GM13977 (cell line): ENCODE data around the gene TSPAN32.
"Not testable (repeated sequence)": the region's sequence is repeated elsewhere in the genome, so short reads cannot be mapped to it uniquely, and the experiment has no call there.

Experiments
- DNase-seq: peaks from one replicate; pipeline ENCODE4 v3.0.0; 2012; ENCODE audit warnings: low spot score
- in situ Hi-C: fragments of 300-500 bp; cut with MboI; formaldehyde crosslinking; loops from one replicate; pipeline ENCODE4 v1.12.0; 2022; ENCODE audit warnings: low sequenced_read_pairs, low pct_unique_long_range_greater_than_20kb, mixed read lengths, inconsistent platforms; ENCODE audit not compliant: unreplicated experiment
- TF ChIP-seq, protein P1 (sequence below): IDR thresholded peaks from 2 replicates; pipeline ENCODE4 v1.5.1; 2012; ENCODE audit warnings: mild to moderate bottlenecking, control low read depth; ENCODE audit not compliant: insufficient read depth; ENCODE audit errors: extremely low read depth, missing control alignments

The TSPAN32 gene

DNA sequence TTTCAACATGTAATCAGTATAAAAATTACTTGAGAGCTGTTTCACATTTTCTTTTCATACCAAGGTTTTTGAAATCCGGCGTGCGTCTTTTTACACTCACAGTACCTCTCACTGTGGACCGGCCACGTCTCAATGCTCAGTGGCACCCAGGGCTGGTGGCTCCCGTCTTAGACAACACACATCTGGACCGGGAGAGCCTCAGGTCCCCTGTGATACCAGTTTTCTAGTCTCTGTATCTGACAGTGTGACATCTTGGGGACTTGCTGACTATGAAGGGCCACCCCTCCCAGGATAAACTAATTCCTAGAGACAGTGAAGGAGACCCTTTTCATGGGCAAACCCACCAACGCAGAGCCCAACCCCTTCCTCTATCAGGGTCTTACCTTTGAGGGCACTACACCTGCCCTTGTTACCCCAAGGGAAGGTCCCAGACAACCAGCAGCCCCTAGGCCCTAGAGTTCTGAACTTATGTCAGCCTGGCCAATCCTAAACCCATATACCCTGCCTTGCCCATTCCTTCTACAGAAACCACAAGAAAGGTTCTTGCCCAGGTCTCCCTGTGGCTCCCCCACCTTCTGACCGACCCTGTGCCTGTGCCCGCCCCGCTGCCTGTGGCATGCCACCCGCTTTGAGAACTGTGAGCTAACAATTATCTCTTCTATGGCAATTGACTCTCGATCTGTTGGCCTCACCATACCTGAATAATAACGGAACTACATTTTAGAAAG is 25.4 kb upstream of the TSPAN32 start:
- in situ Hi-C loops = no loop called here
- TF ChIP-seq, protein P1, sequence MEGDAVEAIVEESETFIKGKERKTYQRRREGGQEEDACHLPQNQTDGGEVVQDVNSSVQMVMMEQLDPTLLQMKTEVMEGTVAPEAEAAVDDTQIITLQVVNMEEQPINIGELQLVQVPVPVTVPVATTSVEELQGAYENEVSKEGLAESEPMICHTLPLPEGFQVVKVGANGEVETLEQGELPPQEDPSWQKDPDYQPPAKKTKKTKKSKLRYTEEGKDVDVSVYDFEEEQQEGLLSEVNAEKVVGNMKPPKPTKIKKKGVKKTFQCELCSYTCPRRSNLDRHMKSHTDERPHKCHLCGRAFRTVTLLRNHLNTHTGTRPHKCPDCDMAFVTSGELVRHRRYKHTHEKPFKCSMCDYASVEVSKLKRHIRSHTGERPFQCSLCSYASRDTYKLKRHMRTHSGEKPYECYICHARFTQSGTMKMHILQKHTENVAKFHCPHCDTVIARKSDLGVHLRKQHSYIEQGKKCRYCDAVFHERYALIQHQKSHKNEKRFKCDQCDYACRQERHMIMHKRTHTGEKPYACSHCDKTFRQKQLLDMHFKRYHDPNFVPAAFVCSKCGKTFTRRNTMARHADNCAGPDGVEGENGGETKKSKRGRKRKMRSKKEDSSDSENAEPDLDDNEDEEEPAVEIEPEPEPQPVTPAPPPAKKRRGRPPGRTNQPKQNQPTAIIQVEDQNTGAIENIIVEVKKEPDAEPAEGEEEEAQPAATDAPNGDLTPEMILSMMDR = no peak

GRCh38 chr11:2277008-2277346 is 24.8 kb upstream of the TSPAN32 start:
- in situ Hi-C loops = no loop called here
- no peak for DNase-seq
- TF ChIP-seq, protein P1 = no peak

More for the DNA sequence above, 25.4 kb upstream of the TSPAN32 start:
- no peak for DNase-seq

GRCh38 chr11:2277933-2278523 is 23.8 kb upstream of the TSPAN32 start:
- no peak for DNase-seq
- in situ Hi-C loops = no loop called here
- TF ChIP-seq, protein P1 = no peak

DNA sequence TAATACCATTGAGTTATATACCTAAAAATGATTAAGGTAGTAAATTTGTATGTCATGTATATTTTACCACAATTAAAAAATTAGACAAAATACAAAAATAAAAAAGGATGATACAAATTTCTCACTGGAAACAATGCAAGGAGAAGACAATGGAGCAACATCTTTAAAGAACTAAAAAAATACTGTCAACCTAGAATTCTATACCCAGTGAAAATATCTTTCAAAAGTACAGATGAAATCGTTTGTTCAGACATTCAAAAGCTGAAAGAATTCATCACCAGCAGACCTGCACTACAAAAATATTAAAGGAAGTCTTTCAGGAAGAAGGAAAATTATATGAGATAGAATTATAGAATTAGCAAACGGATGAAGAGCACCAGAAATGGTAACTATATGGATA is 21.6 kb upstream of the TSPAN32 start:
- in situ Hi-C loops = no loop called here
- TF ChIP-seq, protein P1 = no peak
- DNase-seq = no peak

GRCh38 chr11:2286350-2286749 is 15.5 kb upstream of the TSPAN32 start:
- DNase-seq, in situ Hi-C loops: not testable (repeated sequence)

- in situ Hi-C loops = no loop called here
- TF ChIP-seq, protein P1 = no peak
- DNase-seq = no peak
Measured at GRCh38 chr11:2287091-2287490, 14.7 kb upstream of the TSPAN32 start.

- DNase-seq = no peak
- in situ Hi-C loops = no loop called here
- TF ChIP-seq, protein P1 = no peak
Measured at GRCh38 chr11:2289350-2289749, 12.5 kb upstream of the TSPAN32 start.
